Pancreas (tissue), 10 donors: Measurements from ENCODE around the gene THUMPD3. TPM values are rescaled to one million over a fixed set of nuclear protein-coding genes. Genes with fewer than 3 reads are reported as not detected.

Source experiments
- ATAC-seq, 4 donors: fragments of 200-7000 bp; cut with Tn5 transposase; one replicate each; pipeline versions ENCODE4 v1.8.0 to v1.9.1; 2020; ENCODE audit warnings: mild to moderate bottlenecking in 4 of 4, moderate library complexity in 4 of 4
- DNase-seq, 6 donors: peaks; one replicate each; pipeline ENCODE4 v3.0.0-alpha.2; 2020
- FAIRE-seq: peaks from 2 replicates; lab custom pipeline; 2012; peaks lifted over from hg19 to GRCh38; lab: Jason Lieb, UNC
- H3K27ac ChIP-seq, 4 donors: fragments of 200-600 bp; sonication (generic); 1 replicate in 3 of 4; 2 replicates in 1 of 4; pipeline versions ENCODE4 v1.5.0 to v1.8.0; 2020
- H3K27me3 ChIP-seq, 4 donors: fragments of 200-600 bp; one replicate each; pipeline ENCODE4 v1.8.0; 2021
- H3K36me3 ChIP-seq, 3 donors: fragments of 200-600 bp; sonication (generic) in 1 of 3; one replicate each; pipeline versions ENCODE4 v1.5.0 to v1.8.0; 2020 to 2021
- H3K4me1 ChIP-seq, 3 donors: fragments of 200-600 bp; one replicate each; pipeline ENCODE4 v1.8.0; 2021
- H3K4me3 ChIP-seq, 4 donors: fragments of 200-600 bp; sonication (generic) in 2 of 4; one replicate each; pipeline versions ENCODE4 v1.5.0 to v1.8.0; 2020 to 2021
- H3K9me3 ChIP-seq, 4 donors: fragments of 200-600 bp; one replicate each; pipeline ENCODE4 v1.8.0; 2021
- WGBS, 2 donors: extraction: QIAGEN DNeasy Blood & Tissue Kit; methylation state at CpG; one replicate each; pipeline ENCODE4 v1.1.7; 2013; 5-methylcytosine and 5-hydroxymethylcytosine counted together
- intact Hi-C, 3 donors: fragments of 100-400 bp; cut with DNase I; formaldehyde crosslinking; loops; one replicate each; pipeline versions ENCODE4 v1.11.1 to v1.14.2; 2022
- polyA plus RNA-seq, 2 donors: library from polyadenylated mRNA; stranded (reverse); fragments of 200-250 nt; gene quantifications; one replicate each; pipeline ENCODE4 v1.2.3, GENCODE V29; 2013
- total RNA-seq, 6 donors: library from RNA; stranded (reverse); fragmentation: NEBNext Ultra II Directional in 4 of 6; extraction: Animal tissue kit (Norgen Biotek cat#: 25700) in 4 of 6; gene quantifications; one replicate each; pipeline versions ENCODE4 v1.2.1 to v1.2.4, GENCODE V29; 2021 to 2023
- TF ChIP-seq, protein P1 (sequence below), 4 donors: fragments of 200-600 bp; sonication (generic) in 3 of 4; IDR thresholded peaks; one replicate each; pipeline versions ENCODE4 v1.5.0 to v1.8.0; 2021; ENCODE audit warnings: antibody characterized with exemption in 4 of 4
- donor health status: healthy with polysubstance abuse.
- donor health status: DM: no; HTN: no; CAD: no; lungs with moderate emphysema.
- donor health status: DM: no; HTN: no; CAD: no.
- donor health status: control.
- donor health status: control.
- donor health status: Bipolar disorder and iron deficiency.
- donor health status: DM: yes; HTN: yes; CAD: no.
- donor health status: DM: no; HTN: no; CAD: no.
- donor health status: DM: no; HTN: no; CAD: no.
- donor health status: DM: yes; HTN: yes; CAD: no.

Gene THUMPD3, protein sequence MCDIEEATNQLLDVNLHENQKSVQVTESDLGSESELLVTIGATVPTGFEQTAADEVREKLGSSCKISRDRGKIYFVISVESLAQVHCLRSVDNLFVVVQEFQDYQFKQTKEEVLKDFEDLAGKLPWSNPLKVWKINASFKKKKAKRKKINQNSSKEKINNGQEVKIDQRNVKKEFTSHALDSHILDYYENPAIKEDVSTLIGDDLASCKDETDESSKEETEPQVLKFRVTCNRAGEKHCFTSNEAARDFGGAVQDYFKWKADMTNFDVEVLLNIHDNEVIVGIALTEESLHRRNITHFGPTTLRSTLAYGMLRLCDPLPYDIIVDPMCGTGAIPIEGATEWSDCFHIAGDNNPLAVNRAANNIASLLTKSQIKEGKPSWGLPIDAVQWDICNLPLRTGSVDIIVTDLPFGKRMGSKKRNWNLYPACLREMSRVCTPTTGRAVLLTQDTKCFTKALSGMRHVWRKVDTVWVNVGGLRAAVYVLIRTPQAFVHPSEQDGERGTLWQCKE
- total RNA-seq (10 to 100 TPM; 14.0 to 22.5 (median 16.4) TPM), polyA plus RNA-seq (10 to 100 TPM; 12.0 to 20.6 TPM)

DNA sequence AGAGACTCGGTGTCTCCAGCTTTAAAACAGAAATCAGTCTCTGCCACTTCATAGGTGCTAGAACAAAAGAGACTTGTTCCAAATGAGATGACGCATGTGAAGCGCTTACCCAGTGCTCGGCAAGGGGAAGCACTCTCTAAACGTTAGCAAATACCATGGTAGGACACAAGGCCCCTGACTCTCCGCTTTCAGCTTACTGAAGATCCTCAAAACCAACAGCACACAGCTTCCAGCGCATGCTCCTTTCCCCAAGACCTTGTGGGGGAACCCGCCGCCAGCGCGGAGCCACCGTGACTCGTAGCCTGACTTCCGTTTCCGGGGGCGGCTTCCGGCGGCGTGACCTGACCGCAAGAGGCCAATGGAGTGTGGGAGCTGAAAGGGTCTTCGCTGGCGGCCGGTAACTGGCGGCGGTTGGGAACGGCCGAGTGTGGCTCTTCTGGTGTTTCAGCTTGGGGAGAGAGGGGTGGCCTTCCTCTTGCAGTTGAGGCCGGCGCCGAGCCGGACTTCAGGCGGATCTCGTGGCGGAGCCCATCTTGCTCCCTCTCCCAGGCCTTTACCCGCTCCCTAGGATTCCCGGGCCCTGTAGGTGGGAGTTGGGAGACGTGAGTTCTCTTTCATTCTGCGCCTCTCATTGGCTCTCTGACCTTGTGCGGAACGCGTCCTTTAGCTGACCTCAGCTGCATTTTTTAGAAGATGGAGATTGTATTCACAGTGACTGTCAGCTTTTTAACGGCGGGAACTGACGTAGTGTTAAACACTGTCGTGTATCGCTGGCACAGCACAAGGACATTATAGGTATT, at the start of gene THUMPD3:
THUMPD3 (plus strand) TSS at position 324 of the 800 bp plus-strand sequence. CDS start 2,015 bp downstream, outside the sequence.
- intact Hi-C loops: no loop called here
- peak within 1 kb of the TSS; percentile 34 to 67 (median 60) for H3K4me3 ChIP-seq
- WGBS, 2 donors: 1 to 3% methylated on average over 46 of the region's 46 CpGs
- H3K4me1 ChIP-seq: peaks cover 5 to 13% (median 8%) of the 10 kb centered on the region in 3 donors
- peaks cover 0 to 15% (median 0%) of the 10 kb centered on the region in 3 donors for H3K36me3 ChIP-seq
- ATAC-seq (peak; percentile 99), FAIRE-seq (no peak), DNase-seq (peak; percentile 79 to 94 (median 88))
- peak within 1 kb of the TSS; percentile 77 to 84 (median 80) for H3K27ac ChIP-seq
- H3K27me3 ChIP-seq: no peaks in the 10 kb centered on the region
- TF ChIP-seq, protein P1, sequence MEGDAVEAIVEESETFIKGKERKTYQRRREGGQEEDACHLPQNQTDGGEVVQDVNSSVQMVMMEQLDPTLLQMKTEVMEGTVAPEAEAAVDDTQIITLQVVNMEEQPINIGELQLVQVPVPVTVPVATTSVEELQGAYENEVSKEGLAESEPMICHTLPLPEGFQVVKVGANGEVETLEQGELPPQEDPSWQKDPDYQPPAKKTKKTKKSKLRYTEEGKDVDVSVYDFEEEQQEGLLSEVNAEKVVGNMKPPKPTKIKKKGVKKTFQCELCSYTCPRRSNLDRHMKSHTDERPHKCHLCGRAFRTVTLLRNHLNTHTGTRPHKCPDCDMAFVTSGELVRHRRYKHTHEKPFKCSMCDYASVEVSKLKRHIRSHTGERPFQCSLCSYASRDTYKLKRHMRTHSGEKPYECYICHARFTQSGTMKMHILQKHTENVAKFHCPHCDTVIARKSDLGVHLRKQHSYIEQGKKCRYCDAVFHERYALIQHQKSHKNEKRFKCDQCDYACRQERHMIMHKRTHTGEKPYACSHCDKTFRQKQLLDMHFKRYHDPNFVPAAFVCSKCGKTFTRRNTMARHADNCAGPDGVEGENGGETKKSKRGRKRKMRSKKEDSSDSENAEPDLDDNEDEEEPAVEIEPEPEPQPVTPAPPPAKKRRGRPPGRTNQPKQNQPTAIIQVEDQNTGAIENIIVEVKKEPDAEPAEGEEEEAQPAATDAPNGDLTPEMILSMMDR (IDR thresholded peaks at IDR 0.05): no peak
- no peaks in the 10 kb centered on the region for H3K9me3 ChIP-seq

DNA sequence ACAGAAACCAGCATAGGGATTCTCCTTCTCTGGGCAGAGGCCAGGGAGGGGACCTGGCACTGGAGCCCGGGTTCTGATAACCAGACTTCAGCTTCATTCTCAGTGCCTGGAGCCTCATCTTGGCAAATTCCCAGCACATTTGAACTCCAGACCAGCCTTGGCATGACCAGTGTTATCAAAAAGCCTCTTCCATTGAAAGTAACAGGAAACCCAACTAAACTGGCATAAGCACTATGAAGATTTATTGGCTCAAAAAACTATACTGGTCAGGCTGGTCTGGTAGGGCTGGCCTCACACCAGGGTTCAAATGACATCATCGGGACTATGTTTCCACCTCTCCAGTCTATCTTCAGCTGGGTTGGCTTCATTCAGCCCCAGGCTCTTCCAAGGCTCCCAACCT, 48.1 kb upstream of the THUMPD3 start:
- WGBS, 2 donors: 34 to 35% methylated on average over 2 of the region's 2 CpGs
- H3K36me3 ChIP-seq: no peaks in the 10 kb centered on the region
- TF ChIP-seq, protein P1 (IDR thresholded peaks at IDR 0.05): no peak
- no peak for DNase-seq
- FAIRE-seq: no peak
- H3K27ac ChIP-seq: no peak overlapping the region
- intact Hi-C loops: no loop called here
- no peaks in the 10 kb centered on the region for H3K4me1 ChIP-seq
- ATAC-seq: peak in 3 of 4 donors; percentile 9 to 39 (median 14)
- no peak overlapping the region for H3K4me3 ChIP-seq
- no peaks in the 10 kb centered on the region for H3K9me3 ChIP-seq
- no peaks in the 10 kb centered on the region for H3K27me3 ChIP-seq

DNA sequence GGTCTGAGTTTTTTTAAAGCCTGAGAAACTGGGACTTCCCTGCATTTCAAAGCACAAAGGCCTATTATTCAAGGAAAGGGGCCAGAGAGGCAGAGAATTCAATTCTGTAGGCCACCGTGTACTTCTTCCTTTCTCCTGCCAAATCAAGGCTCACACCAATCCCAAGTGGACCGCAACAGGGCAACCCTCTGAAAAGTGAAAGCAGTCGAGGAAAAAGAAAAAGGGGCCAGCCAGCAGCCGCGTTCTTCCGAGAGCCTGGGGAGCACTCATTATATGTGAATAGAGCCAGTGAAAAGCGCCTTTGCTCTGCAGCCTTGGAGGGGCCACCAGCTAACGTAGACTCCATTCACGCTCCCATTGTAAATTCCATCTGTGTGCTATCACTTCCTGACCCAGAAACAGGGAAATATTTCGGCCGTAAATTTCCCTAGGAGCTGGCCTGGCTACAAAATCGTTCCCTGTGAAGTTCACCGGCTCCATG, 45.9 kb upstream of the THUMPD3 start:
- Histone ChIP-seq H3K27ac (peak overlapping the region; percentile 17 to 78 (median 76)), H3K9me3 (no peaks in the 10 kb centered on the region), H3K27me3 (no peaks in the 10 kb centered on the region), H3K4me3 (no peak overlapping the region), H3K36me3 (no peaks in the 10 kb centered on the region), H3K4me1 (no peaks in the 10 kb centered on the region)
- peak; percentile 40 to 77 (median 64) for ATAC-seq
- WGBS, 2 donors: 51 to 55% methylated on average over 13 of the region's 13 CpGs
- intact Hi-C loops: no loop called here
- TF ChIP-seq, protein P1 (IDR thresholded peaks at IDR 0.05): no peak
- peak in 1 of 6 donors; percentile 6 for DNase-seq
- no peak for FAIRE-seq

DNA sequence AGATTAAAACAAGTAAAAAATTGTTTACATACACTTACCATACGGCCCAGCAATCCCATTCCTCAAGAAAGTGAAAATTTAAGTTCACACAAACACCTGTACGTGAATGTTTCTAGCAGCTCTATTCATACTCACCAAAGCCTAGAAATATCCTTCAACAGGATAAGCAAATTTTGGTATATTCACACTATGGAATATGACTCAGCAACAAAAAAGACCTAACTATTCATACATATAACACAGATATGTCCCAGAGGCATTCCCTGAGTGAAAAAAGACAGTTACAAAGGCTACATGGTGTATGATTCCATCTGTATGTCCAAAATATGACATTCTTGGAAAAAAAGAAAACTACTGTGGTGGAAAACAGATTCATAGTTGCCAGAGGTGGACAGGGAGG, 40.1 kb upstream of the THUMPD3 start:
- no peak for FAIRE-seq

More for the DNA sequence above, 40.1 kb upstream of the THUMPD3 start:
- Histone ChIP-seq H3K27me3 (no peaks in the 10 kb centered on the region), H3K27ac (no peak overlapping the region), H3K36me3 (peaks cover 0 to 3% (median 0%) of the 10 kb centered on the region in 3 donors), H3K9me3 (no peaks in the 10 kb centered on the region), H3K4me3 (no peak overlapping the region), H3K4me1 (no peaks in the 10 kb centered on the region)
- WGBS, 2 donors: 92 to 94% methylated on average over 2 of the region's 2 CpGs
- ATAC-seq (no peak), DNase-seq (no peak)
- intact Hi-C loops: no loop called here
- TF ChIP-seq, protein P1 (IDR thresholded peaks at IDR 0.05): no peak
